Calu3 (cell line): ENCODE data around the gene TBXA2R. TPM values are rescaled to one million over a fixed set of nuclear protein-coding genes. Genes with fewer than 3 reads are reported as not detected.

Experiments used
- BruUV-seq: library from RNA; stranded (reverse); fragments of 400-500 nt; replicated peaks from 2 replicates; lab custom pipeline; 2021; lab: Mats Ljungman, UMichigan
- CTCF ChIA-PET: fragments of 300-600 bp; sonication (Branson Sonifier 250); formaldehyde crosslinking; loops from one replicate; lab custom pipeline; 2022; ENCODE audit warnings: antibody characterized with exemption; lab: Charles Lee
- DNase-seq: peaks from one replicate; pipeline ENCODE4 v3.0.0; 2022
- H3K27ac Mint-ChIP-seq: one replicate; pipeline ENCODE4 v1.8.0; 2022; ENCODE audit warnings: mixed read lengths; ENCODE audit not compliant: unreplicated experiment
- H3K27me3 Mint-ChIP-seq: one replicate; pipeline ENCODE4 v1.8.0; 2022; ENCODE audit warnings: mixed read lengths; ENCODE audit not compliant: unreplicated experiment
- H3K36me3 Mint-ChIP-seq: one replicate; pipeline ENCODE4 v1.8.0; 2022; ENCODE audit warnings: mild to moderate bottlenecking, moderate library complexity, mixed read lengths; ENCODE audit not compliant: insufficient read depth, unreplicated experiment
- H3K4me1 Mint-ChIP-seq: one replicate; pipeline ENCODE4 v1.8.0; 2022; ENCODE audit warnings: mild to moderate bottlenecking, low read depth, mixed read lengths; ENCODE audit not compliant: unreplicated experiment
- H3K4me3 Mint-ChIP-seq: one replicate; pipeline ENCODE4 v1.8.0; 2022; ENCODE audit warnings: mild to moderate bottlenecking, low read depth, moderate library complexity, mixed read lengths; ENCODE audit not compliant: unreplicated experiment
- H3K9me3 Mint-ChIP-seq: one replicate; pipeline ENCODE4 v1.8.0; 2022; ENCODE audit warnings: low read depth, mixed read lengths; ENCODE audit not compliant: unreplicated experiment
- intact Hi-C: fragments of 100-400 bp; cut with micrococcal nuclease; formaldehyde crosslinking; loops from one replicate; pipeline ENCODE4 v1.10.0; 2022; ENCODE audit not compliant: unreplicated experiment
- total RNA-seq: library from RNA; stranded (reverse); gene quantifications from 2 replicates; pipeline ENCODE4 v1.2.3, GENCODE V29; 2022
- TF ChIP-seq, protein P1 (sequence below): fragments of 200-600 bp; IDR thresholded peaks from one replicate; pipeline ENCODE4 v1.8.0; 2022; ENCODE audit warnings: antibody characterized with exemption; ENCODE audit not compliant: unreplicated experiment

Gene TBXA2R
- total RNA-seq, 1 experiment from 2014 or later, result 0.24 TPM

- Mint-ChIP-seq H3K27ac (no peak overlapping the region), H3K27me3 (no peaks in the 10 kb centered on the region), H3K9me3 (no peaks in the 10 kb centered on the region), H3K4me1 (peaks cover 12% of the 10 kb centered on the region), H3K4me3 (no peak overlapping the region), H3K36me3 (peaks cover 31% of the 10 kb centered on the region)
- TF ChIP-seq, protein P1, sequence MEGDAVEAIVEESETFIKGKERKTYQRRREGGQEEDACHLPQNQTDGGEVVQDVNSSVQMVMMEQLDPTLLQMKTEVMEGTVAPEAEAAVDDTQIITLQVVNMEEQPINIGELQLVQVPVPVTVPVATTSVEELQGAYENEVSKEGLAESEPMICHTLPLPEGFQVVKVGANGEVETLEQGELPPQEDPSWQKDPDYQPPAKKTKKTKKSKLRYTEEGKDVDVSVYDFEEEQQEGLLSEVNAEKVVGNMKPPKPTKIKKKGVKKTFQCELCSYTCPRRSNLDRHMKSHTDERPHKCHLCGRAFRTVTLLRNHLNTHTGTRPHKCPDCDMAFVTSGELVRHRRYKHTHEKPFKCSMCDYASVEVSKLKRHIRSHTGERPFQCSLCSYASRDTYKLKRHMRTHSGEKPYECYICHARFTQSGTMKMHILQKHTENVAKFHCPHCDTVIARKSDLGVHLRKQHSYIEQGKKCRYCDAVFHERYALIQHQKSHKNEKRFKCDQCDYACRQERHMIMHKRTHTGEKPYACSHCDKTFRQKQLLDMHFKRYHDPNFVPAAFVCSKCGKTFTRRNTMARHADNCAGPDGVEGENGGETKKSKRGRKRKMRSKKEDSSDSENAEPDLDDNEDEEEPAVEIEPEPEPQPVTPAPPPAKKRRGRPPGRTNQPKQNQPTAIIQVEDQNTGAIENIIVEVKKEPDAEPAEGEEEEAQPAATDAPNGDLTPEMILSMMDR, result no peak
- intact Hi-C loops, result no loop called here
- no TSS peak for BruUV-seq
- no peak for DNase-seq
- CTCF ChIA-PET, result no interaction called here
Measured at GRCh38 chr19:3548606-3549005, 58.1 kb downstream of the TBXA2R start.

DNA sequence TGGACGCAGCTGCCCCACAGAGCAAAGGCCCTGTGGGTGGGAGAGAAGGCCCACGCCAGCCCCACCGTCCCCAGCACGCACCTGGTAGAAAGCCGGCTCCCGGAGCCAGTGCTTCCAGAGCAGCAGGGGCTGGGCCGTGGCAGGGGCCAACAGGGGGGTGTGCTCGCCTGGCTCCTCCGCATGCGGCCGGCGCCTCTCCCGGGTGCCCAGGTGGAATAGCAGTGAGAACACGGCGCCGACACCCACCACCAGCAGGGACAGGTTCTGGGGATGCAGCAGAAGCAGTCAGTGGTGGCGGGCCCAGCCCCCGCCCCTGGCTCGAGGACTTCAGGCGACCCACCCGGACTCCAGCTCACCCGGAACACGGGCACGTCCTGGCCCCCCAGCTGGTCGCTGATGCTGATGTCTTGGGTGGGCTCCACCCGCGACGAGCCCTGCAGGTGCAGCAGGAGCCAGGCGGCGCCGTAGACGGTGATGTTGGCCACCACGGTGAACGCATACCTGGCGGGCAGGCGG is 58.9 kb downstream of the TBXA2R start:
- no peaks in the 10 kb centered on the region for H3K9me3 Mint-ChIP-seq
- no peak overlapping the region for H3K27ac Mint-ChIP-seq
- CTCF ChIA-PET, result no interaction called here
- TF ChIP-seq, protein P1, result no peak
- DNase-seq, result no peak
- peaks cover 31% of the 10 kb centered on the region for H3K36me3 Mint-ChIP-seq
- H3K27me3 Mint-ChIP-seq, result no peaks in the 10 kb centered on the region
- intact Hi-C loops, result no loop called here
- H3K4me1 Mint-ChIP-seq, result peaks cover 12% of the 10 kb centered on the region
- no TSS peak for BruUV-seq
- no peak overlapping the region for H3K4me3 Mint-ChIP-seq

DNA sequence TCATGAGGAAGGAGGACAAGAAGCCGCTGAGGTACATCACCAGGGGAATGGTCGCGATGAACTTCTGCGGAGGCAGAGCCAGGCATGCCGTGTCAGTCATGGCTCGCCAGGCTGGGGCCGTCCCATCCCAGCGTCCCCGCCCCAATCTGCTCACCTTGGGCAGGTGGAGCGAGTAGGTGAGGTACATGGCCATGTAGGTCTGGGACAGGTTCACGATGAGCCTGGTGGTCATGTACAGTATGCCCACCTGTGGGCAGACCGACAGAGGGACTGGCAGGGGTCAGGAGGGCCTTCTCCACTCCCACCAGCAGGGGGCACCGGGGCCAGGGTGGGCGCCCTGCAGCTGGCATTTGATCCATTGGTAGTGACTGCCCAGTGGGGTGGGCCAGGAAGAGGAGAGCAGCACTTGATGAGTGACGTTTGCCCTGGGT is 59.4 kb downstream of the TBXA2R start:
- BruUV-seq, result no TSS peak
- CTCF ChIA-PET, result no interaction called here
- H3K27ac Mint-ChIP-seq, result no peak overlapping the region
- no peak overlapping the region for H3K4me3 Mint-ChIP-seq
- TF ChIP-seq, protein P1, result peak; percentile 40
- H3K4me1 Mint-ChIP-seq, result peaks cover 12% of the 10 kb centered on the region
- H3K27me3 Mint-ChIP-seq, result no peaks in the 10 kb centered on the region
- DNase-seq, result no peak
- intact Hi-C loops, result no loop called here
- H3K36me3 Mint-ChIP-seq, result peaks cover 31% of the 10 kb centered on the region
- no peaks in the 10 kb centered on the region for H3K9me3 Mint-ChIP-seq

DNA sequence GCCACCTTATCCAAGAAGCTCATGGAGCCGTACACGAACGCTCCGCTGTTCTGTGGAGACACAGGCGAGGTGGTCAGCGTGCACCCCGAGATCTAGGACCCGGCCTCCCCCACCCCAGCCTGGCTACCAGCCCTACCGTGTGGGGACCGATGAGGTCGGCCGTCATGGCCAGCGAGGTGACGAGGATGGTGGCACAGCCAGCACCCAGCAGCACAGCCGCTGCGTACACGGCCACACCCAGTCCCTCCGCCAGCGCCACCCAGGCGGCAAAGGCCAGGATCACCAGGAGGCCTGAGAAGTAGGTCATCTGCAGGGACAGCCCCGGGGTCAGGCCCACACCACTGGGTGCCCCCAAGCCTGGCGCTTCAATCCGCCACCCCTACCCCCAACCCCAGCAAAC is 60.6 kb downstream of the TBXA2R start:
- Mint-ChIP-seq H3K36me3 (peaks cover 30% of the 10 kb centered on the region), H3K9me3 (no peaks in the 10 kb centered on the region), H3K4me1 (peaks cover 12% of the 10 kb centered on the region), H3K27ac (no peak overlapping the region), H3K27me3 (no peaks in the 10 kb centered on the region), H3K4me3 (no peak overlapping the region)
- intact Hi-C loops, result no loop called here
- CTCF ChIA-PET, result no interaction called here
- BruUV-seq, result no TSS peak
- no peak for DNase-seq
- TF ChIP-seq, protein P1, result no peak
